ENCODE results near the gene SLC25A29.

DNA sequence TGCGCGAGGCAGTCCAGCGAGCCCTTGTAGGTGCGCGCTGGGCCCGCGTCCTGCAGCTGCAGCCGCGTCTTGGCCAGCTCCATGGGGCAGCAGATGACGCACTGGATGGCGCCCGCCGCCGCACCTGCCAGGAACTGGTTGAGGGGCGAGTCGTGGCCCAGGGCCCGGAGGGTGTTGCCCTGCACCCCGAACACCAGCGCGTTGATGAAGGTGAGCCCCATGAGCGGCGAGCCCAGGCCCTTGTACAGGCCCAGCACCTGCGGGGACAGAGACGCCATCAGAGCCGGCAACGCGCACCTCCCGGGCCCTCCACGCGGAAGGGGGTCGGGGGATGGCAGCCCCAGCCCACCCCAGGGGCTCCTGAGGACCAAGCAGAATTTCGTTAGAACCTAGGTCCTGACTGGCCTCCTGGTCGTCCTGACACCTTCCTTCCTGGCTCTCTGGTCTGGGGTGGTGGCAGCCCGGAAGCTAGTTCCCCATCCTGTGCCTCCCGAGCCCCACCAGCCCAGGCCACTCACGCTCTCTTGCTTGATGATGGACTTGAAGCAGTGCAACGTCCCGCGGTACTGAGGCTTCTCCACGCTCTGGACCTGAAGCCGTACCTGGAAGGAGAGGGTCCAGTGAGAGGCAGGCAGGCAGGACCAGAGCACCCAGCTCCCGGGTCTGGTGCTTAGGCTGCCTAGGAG is 13.3 kb downstream of the SLC25A29 start:
- TF ChIP-seq, protein P1, sequence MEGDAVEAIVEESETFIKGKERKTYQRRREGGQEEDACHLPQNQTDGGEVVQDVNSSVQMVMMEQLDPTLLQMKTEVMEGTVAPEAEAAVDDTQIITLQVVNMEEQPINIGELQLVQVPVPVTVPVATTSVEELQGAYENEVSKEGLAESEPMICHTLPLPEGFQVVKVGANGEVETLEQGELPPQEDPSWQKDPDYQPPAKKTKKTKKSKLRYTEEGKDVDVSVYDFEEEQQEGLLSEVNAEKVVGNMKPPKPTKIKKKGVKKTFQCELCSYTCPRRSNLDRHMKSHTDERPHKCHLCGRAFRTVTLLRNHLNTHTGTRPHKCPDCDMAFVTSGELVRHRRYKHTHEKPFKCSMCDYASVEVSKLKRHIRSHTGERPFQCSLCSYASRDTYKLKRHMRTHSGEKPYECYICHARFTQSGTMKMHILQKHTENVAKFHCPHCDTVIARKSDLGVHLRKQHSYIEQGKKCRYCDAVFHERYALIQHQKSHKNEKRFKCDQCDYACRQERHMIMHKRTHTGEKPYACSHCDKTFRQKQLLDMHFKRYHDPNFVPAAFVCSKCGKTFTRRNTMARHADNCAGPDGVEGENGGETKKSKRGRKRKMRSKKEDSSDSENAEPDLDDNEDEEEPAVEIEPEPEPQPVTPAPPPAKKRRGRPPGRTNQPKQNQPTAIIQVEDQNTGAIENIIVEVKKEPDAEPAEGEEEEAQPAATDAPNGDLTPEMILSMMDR (conservative IDR thresholded peaks at IDR 0.05; ENCODE audit: low read length): no peak
- TF ChIP-seq EZH2phosphoT487 (IDR thresholded peaks at IDR 0.05; ENCODE audit: borderline replicate concordance): no peak

Measured in Loucy (cell line).